Lung (tissue), 12 donors: ENCODE measurements around the gene SLC25A6. TPM values are rescaled to one million over a fixed set of nuclear protein-coding genes. Genes with fewer than 3 reads are reported as not detected.
A peak's percentile ranks its signal among the peaks of the same experiment; 100 is the strongest.

Experiments
- ATAC-seq: fragments of 200-7000 bp; cut with Tn5 transposase; one replicate; pipeline ENCODE4 v1.9.1; 2020; ENCODE audit warnings: moderate number of reproducible peaks; ENCODE audit not compliant: insufficient read depth, low FRiP score
- DNase-seq, 3 donors: peaks; one replicate each; pipeline ENCODE4 v3.0.0-alpha.2; 2013 to 2017
- H3K27ac ChIP-seq, 2 donors: one replicate each; pipeline ENCODE4 v1.5.1; 2013; ENCODE audit warnings: mild to moderate bottlenecking in 2 of 2, moderate library complexity in 2 of 2, control low read depth in 1 of 2, inconsistent platforms in 1 of 2, low read depth in 1 of 2, low read length in 1 of 2
- H3K27me3 ChIP-seq, 3 donors: one replicate each; pipeline ENCODE4 v1.5.1; 2013; ENCODE audit warnings: low read length in 2 of 3; ENCODE audit not compliant: control insufficient read depth in 3 of 3, insufficient read depth in 3 of 3
- H3K36me3 ChIP-seq, 4 donors: one replicate each; pipeline ENCODE4 v1.5.1; 2013; ENCODE audit warnings: low read length in 4 of 4, mild to moderate bottlenecking in 1 of 4, moderate library complexity in 1 of 4; ENCODE audit not compliant: control insufficient read depth in 4 of 4, insufficient read depth in 4 of 4
- H3K4me1 ChIP-seq, 5 donors: one replicate each; pipeline ENCODE4 v1.5.1; 2013; ENCODE audit warnings: low read length in 5 of 5, mild to moderate bottlenecking in 2 of 5, moderate library complexity in 1 of 5; ENCODE audit not compliant: control insufficient read depth in 5 of 5, insufficient read depth in 5 of 5
- H3K4me3 ChIP-seq: one replicate; pipeline ENCODE4 v1.5.1; 2013; ENCODE audit warnings: mild to moderate bottlenecking, control low read depth, moderate library complexity
- H3K9ac ChIP-seq, 2 donors: one replicate each; pipeline ENCODE4 v1.5.1; 2013; ENCODE audit warnings: low read length in 2 of 2, control low read depth in 1 of 2; ENCODE audit not compliant: insufficient read depth in 1 of 2
- H3K9me3 ChIP-seq, 4 donors: one replicate each; pipeline ENCODE4 v1.5.1; 2013; ENCODE audit warnings: low read length in 3 of 4, mild to moderate bottlenecking in 1 of 4, moderate library complexity in 1 of 4; ENCODE audit not compliant: control insufficient read depth in 4 of 4, insufficient read depth in 3 of 4
- CTCF ChIP-seq: IDR thresholded peaks from 2 replicates; pipeline ENCODE4 v1.5.1; 2012; ENCODE audit warnings: mild to moderate bottlenecking; ENCODE audit errors: control extremely low read depth, extremely low read depth
- WGBS, 2 donors: extraction: QIAGEN DNeasy Blood & Tissue Kit; methylation state at CpG; one replicate each; pipeline ENCODE4 v1.1.7; 2013; 5-methylcytosine and 5-hydroxymethylcytosine counted together
- polyA plus RNA-seq, 2 donors: library from polyadenylated mRNA; stranded (reverse); fragments of 200-250 nt; gene quantifications; one replicate each; pipeline ENCODE4 v1.2.1, GENCODE V29; 2013
- total RNA-seq, 2 donors: library from RNA; depleted of rRNA in 1 of 2; stranded (reverse); fragments of >200 nt in 1 of 2; gene quantifications; one replicate each; pipeline ENCODE4 v1.2.1, GENCODE V29; 2014 to 2021
- donor health status: control.
- donor health status: control.
- donor health status: Bipolar disorder and iron deficiency.
- donor health status: healthy.
- donor health status: DM: yes; HTN: yes; CAD: no.

SLC25A6 gene
- total and polyA plus RNA-seq, 4 donors = 168 to 422 (median 366) TPM

GRCh38 chrX:1393871-1394615 is 2.1 kb upstream of the SLC25A6 start:
- no peak for TF ChIP-seq CTCF
- Histone ChIP-seq H3K9me3 (no peaks in the 10 kb centered on the region), H3K27me3 (no peaks in the 10 kb centered on the region), H3K27ac (no peak overlapping the region), H3K4me1 (peaks cover 0 to 25% (median 7%) of the 10 kb centered on the region in 5 donors), H3K36me3 (peaks cover 10 to 23% (median 17%) of the 10 kb centered on the region in 4 donors), H3K4me3 (no peak overlapping the region), H3K9ac (no peak overlapping the region)
- DNase-seq = no peak
- 76 to 82% methylated on average over 16 of the region's 16 CpGs for WGBS, 2 donors
- ATAC-seq = no peak

GRCh38 chrX:1392376-1393068 is 609 bp upstream of the SLC25A6 start:
- peak overlapping the region in 1 of 2 donors; percentile 55 for H3K9ac ChIP-seq
- WGBS, 2 donors = 0% methylated on average over 44 to 70 of the region's 76 CpGs
- peaks cover 0 to 25% (median 7%) of the 10 kb centered on the region in 5 donors for H3K4me1 ChIP-seq
- no peaks in the 10 kb centered on the region for H3K27me3 ChIP-seq
- no peak for TF ChIP-seq CTCF
- DNase-seq (peak; percentile 79 to 88 (median 86)), ATAC-seq (peak; percentile 39)
- peaks cover 21 to 38% (median 31%) of the 10 kb centered on the region in 4 donors for H3K36me3 ChIP-seq
- H3K9me3 ChIP-seq = no peaks in the 10 kb centered on the region
- H3K4me3 ChIP-seq = peak overlapping the region; percentile 74
- H3K27ac ChIP-seq = peak overlapping the region; percentile 96 to 100

GRCh38 chrX:1391370-1391706 is 575 bp downstream of the SLC25A6 start:
- no peak for TF ChIP-seq CTCF
- Histone ChIP-seq H3K27me3 (no peaks in the 10 kb centered on the region), H3K9ac (peak overlapping the region; percentile 85 to 98), H3K27ac (peak overlapping the region; percentile 97 to 99), H3K36me3 (peaks cover 32 to 50% (median 39%) of the 10 kb centered on the region in 4 donors), H3K4me3 (peak overlapping the region; percentile 80), H3K4me1 (peaks cover 0 to 25% (median 7%) of the 10 kb centered on the region in 5 donors), H3K9me3 (no peaks in the 10 kb centered on the region)
- ATAC-seq (no peak), DNase-seq (peak in 1 of 3 donors; percentile 94)
- WGBS, 2 donors = 0 to 1% methylated on average over 16 to 19 of the region's 19 CpGs
